Hepatocyte (in vitro differentiated cells): Measurements from ENCODE around the gene CNTNAP1.

ENCODE experiments used
- CTCF ChIP-seq: fragments of 200-600 bp; sonication (generic); IDR thresholded peaks from 2 replicates; pipeline ENCODE4 v1.5.1; 2016; ENCODE audit warnings: antibody characterized with exemption, mild to moderate bottlenecking; ENCODE audit not compliant: poor library complexity
- EZH2phosphoT487 ChIP-seq: fragments of 200-600 bp; sonication (generic); IDR thresholded peaks from one replicate; pipeline ENCODE4 v1.6.1; 2018; ENCODE audit warnings: antibody characterized with exemption, mild to moderate bottlenecking, low read depth, moderate library complexity; ENCODE audit not compliant: unreplicated experiment, severe bottlenecking

DNA sequence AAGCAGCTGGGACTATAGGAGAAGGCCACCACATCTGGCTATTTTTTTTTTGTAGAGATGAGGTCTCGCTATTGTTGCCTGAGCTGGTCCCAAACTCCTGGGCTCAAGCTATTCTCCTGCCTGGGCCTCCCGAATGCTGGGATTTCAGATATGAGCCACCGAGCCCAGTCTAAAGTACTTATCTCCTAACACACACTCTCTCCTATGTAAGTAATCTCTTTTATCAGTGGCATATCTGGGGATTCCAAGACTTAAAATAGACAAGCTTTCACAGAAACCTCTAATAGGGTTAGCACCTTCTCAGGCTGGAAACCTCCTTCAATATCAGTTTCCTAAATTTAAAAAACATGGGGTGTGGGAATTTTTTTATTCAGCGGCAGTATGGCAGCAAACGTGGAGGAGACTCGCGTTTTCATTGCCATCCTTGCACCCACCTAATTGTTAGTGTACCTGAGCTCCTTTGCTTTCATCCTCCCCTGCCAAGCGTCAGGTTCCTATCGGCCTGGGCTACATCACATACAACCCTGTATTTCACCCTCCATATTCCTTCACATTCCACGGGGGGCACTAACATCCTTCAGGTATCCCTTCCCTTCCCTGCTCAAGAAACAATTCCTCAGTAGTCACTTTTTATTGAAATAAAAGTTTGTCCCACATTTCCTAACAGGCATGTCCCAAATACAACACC lies 61.4 kb downstream of the CNTNAP1 start:
- TF ChIP-seq CTCF, result peak; percentile 20
- no peak for TF ChIP-seq EZH2phosphoT487
